ENCODE measurements around the gene WNT10A. TPM values are rescaled to one million over a fixed set of nuclear protein-coding genes. Genes with fewer than 3 reads are reported as not detected.

The WNT10A gene
- total RNA-seq, 1 experiment from 2014 or later: 1.5 TPM

DNA sequence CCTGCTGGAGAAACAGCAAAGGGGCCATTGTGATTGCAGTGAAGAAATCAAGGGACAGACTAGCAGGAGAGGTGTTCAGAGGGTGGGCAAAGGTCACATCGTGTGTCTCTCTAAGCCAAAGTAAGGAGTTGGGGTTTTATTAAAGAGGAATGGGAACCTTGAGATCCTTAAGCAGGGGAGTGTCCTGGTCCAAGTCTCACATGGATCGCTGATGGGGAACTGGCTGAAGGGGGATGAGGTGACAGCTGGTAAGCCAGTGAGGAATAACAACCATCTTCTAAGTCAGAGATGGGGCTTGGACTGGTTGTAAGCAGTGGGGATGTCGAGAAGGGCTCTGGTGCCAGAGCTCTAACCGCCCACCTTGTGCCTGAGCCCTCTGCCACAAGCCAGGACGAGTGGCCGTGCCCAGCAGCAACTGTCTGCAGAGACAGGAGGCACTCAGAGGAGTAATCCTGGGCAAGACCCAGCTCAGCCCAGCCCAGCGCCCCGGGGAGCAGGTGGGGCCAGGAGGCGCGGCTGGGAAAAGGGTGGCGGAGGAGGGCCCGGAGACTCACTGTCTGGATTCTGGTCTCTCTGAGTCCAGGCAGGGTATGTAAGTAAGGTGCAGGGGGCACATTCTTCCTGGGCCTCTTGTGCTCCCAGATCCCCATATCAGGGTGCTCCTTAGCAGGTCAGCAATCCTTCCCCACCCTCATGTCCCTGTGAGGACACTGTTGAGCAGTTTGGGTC, 13.7 kb downstream of the WNT10A start:
- TF ChIP-seq POLR2AphosphoS5 (IDR thresholded peaks at IDR 0.05; ENCODE audit: low read depth, low read length): peak; percentile 80
- no peak for TF ChIP-seq ELF1 (IDR thresholded peaks at IDR 0.05; ENCODE audit: borderline replicate concordance, low read depth)
- TF ChIP-seq ZFX (IDR thresholded peaks at IDR 0.05): no peak
- BruUV-seq (replicated peaks): no TSS peak
- RAD21 ChIA-PET (ENCODE audit: low non-redundant PET in 1 of 2, low total read pairs in 2 of 2, uncharacterized antibody in 2 of 2, unreplicated experiment in 2 of 2): interaction anchor here in 1 of 2 experiments (1.0 kb wide), 1 partner anchor 41 kb away, joined by 3 read pairs; no protein-coding TSS in a partner anchor
- H3K27me3 ChIP-seq (ENCODE audit: insufficient read depth, low read length): no peaks in the 10 kb centered on the region
- H3K27ac ChIP-seq (ENCODE audit: low read depth, low read length): peak overlapping the region; percentile 92
- ATAC-seq: peak; percentile 39
- peak overlapping the region; percentile 69 to 76 for H3K4me3 ChIP-seq (replicated peaks in 1 of 2; ENCODE audit: low read depth in 1 of 2, low read length in 2 of 2)
- intact Hi-C loops (cut with micrococcal nuclease): no loop called here
- H3K9me3 ChIP-seq (ENCODE audit: control insufficient read depth in 1 of 2, insufficient read depth in 1 of 2, low read depth in 1 of 2, low read length in 2 of 2): no peaks in the 10 kb centered on the region
- peak overlapping the region; percentile 82 for H3K9ac ChIP-seq (ENCODE audit: low read length)
- no peaks in the 10 kb centered on the region; the same call in 1 of the 2 replicates for H3K79me2 ChIP-seq (ENCODE audit: insufficient read depth, low read length)
- no peaks in the 10 kb centered on the region for H3K9me2 ChIP-seq (ENCODE audit: insufficient read depth)
- no peak overlapping the region for H2AFZ ChIP-seq (ENCODE audit: low read depth, low read length, poor library complexity, severe bottlenecking)
- no peaks in the 10 kb centered on the region for H3K36me3 ChIP-seq (ENCODE audit: control insufficient read depth in 1 of 2, insufficient read depth in 2 of 2, low read length in 2 of 2)
- no peaks in the 10 kb centered on the region for H4K20me1 ChIP-seq (ENCODE audit: insufficient read depth)
- H3K4me2 ChIP-seq (ENCODE audit: low read length): peak overlapping the region; percentile 92
- DNase-seq (ENCODE audit: low read depth, low spot score): no peak
- POLR2A ChIA-PET: interaction anchor here (0.8 to 1.2 kb wide), 2 partner anchors 12 to 18 kb away, joined by 3 read pairs; no protein-coding TSS in a partner anchor
- CTCF ChIA-PET: interaction anchor here (2.7 to 10.3 kb wide), 2 partner anchors 15 to 108 kb away, joined by 6 to 278 read pairs; partner anchors contain the start of gene WNT10A
- H3K4me1 ChIP-seq (ENCODE audit: control insufficient read depth in 1 of 2, insufficient read depth in 2 of 2, low read length in 2 of 2): peaks cover 58 to 76% of the 10 kb centered on the region in 2 experiments

DNA sequence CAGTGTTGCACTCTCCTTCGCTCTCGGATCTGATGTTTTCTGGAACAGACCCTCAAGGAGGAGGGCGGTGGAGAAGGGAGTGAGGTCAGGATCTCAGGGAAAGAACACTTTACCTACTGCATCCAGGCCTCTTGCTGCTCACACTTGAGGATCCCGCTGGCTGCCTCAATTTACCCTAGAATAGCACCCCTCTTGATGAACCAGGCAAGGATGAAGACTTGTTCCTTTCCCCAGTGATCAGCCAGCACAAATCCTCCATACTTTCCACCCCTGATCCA, 14.2 kb downstream of the WNT10A start:
- H3K36me3 ChIP-seq (ENCODE audit: control insufficient read depth in 1 of 2, insufficient read depth in 2 of 2, low read length in 2 of 2): no peaks in the 10 kb centered on the region
- POLR2A ChIA-PET: no interaction called here
- intact Hi-C loops (cut with micrococcal nuclease): no loop called here
- H3K9ac ChIP-seq (ENCODE audit: low read length): peak overlapping the region; percentile 82
- H3K9me2 ChIP-seq (ENCODE audit: insufficient read depth): no peaks in the 10 kb centered on the region
- no peaks in the 10 kb centered on the region; the same call in 1 of the 2 replicates for H3K79me2 ChIP-seq (ENCODE audit: insufficient read depth, low read length)
- ATAC-seq (no peak), DNase-seq (ENCODE audit: low read depth, low spot score) (no peak)
- TF ChIP-seq SIN3A (IDR thresholded peaks at IDR 0.05; ENCODE audit: low read depth) (no peak), POLR2A (IDR thresholded peaks at IDR 0.05; ENCODE audit: borderline replicate concordance, extremely low read depth, insufficient read depth, insufficient read length) (no peak), SRF (IDR thresholded peaks at IDR 0.05; ENCODE audit: low read depth) (no peak), EZH2phosphoT487 (IDR thresholded peaks at IDR 0.05; ENCODE audit: borderline replicate concordance) (no peak), JUND (IDR thresholded peaks at IDR 0.05) (no peak), CEBPB (IDR thresholded peaks at IDR 0.05; ENCODE audit: low read depth) (no peak), POLR2AphosphoS5 (IDR thresholded peaks at IDR 0.05; ENCODE audit: low read depth, low read length) (no peak), FOSL1 (IDR thresholded peaks at IDR 0.05; ENCODE audit: low read depth) (no peak)
- TF ChIP-seq, protein P1, sequence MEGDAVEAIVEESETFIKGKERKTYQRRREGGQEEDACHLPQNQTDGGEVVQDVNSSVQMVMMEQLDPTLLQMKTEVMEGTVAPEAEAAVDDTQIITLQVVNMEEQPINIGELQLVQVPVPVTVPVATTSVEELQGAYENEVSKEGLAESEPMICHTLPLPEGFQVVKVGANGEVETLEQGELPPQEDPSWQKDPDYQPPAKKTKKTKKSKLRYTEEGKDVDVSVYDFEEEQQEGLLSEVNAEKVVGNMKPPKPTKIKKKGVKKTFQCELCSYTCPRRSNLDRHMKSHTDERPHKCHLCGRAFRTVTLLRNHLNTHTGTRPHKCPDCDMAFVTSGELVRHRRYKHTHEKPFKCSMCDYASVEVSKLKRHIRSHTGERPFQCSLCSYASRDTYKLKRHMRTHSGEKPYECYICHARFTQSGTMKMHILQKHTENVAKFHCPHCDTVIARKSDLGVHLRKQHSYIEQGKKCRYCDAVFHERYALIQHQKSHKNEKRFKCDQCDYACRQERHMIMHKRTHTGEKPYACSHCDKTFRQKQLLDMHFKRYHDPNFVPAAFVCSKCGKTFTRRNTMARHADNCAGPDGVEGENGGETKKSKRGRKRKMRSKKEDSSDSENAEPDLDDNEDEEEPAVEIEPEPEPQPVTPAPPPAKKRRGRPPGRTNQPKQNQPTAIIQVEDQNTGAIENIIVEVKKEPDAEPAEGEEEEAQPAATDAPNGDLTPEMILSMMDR (IDR thresholded peaks at IDR 0.05 in 2 of 3, conservative IDR thresholded peaks at IDR 0.05 in 1 of 3; ENCODE audit: borderline replicate concordance in 1 of 3, insufficient read depth in 1 of 3, low read depth in 2 of 3, low read length in 2 of 3): no peak
- TF ChIP-seq, protein P2, sequence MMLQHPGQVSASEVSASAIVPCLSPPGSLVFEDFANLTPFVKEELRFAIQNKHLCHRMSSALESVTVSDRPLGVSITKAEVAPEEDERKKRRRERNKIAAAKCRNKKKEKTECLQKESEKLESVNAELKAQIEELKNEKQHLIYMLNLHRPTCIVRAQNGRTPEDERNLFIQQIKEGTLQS (IDR thresholded peaks at IDR 0.05): no peak
- TF ChIP-seq, protein P3, sequence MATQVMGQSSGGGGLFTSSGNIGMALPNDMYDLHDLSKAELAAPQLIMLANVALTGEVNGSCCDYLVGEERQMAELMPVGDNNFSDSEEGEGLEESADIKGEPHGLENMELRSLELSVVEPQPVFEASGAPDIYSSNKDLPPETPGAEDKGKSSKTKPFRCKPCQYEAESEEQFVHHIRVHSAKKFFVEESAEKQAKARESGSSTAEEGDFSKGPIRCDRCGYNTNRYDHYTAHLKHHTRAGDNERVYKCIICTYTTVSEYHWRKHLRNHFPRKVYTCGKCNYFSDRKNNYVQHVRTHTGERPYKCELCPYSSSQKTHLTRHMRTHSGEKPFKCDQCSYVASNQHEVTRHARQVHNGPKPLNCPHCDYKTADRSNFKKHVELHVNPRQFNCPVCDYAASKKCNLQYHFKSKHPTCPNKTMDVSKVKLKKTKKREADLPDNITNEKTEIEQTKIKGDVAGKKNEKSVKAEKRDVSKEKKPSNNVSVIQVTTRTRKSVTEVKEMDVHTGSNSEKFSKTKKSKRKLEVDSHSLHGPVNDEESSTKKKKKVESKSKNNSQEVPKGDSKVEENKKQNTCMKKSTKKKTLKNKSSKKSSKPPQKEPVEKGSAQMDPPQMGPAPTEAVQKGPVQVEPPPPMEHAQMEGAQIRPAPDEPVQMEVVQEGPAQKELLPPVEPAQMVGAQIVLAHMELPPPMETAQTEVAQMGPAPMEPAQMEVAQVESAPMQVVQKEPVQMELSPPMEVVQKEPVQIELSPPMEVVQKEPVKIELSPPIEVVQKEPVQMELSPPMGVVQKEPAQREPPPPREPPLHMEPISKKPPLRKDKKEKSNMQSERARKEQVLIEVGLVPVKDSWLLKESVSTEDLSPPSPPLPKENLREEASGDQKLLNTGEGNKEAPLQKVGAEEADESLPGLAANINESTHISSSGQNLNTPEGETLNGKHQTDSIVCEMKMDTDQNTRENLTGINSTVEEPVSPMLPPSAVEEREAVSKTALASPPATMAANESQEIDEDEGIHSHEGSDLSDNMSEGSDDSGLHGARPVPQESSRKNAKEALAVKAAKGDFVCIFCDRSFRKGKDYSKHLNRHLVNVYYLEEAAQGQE (IDR thresholded peaks at IDR 0.05; ENCODE audit: low read depth): no peak
- TF ChIP-seq, protein P4, sequence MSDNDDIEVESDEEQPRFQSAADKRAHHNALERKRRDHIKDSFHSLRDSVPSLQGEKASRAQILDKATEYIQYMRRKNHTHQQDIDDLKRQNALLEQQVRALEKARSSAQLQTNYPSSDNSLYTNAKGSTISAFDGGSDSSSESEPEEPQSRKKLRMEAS (IDR thresholded peaks at IDR 0.05): no peak
- RAD21 ChIA-PET (ENCODE audit: low non-redundant PET in 1 of 2, low total read pairs in 2 of 2, uncharacterized antibody in 2 of 2, unreplicated experiment in 2 of 2): interaction anchor here in 1 of 2 experiments (1.0 kb wide), 1 partner anchor 41 kb away, joined by 3 read pairs; no protein-coding TSS in a partner anchor
- H3K4me1 ChIP-seq (ENCODE audit: control insufficient read depth in 1 of 2, insufficient read depth in 2 of 2, low read length in 2 of 2): peaks cover 58 to 78% of the 10 kb centered on the region in 2 experiments
- no peaks in the 10 kb centered on the region for H3K27me3 ChIP-seq (ENCODE audit: insufficient read depth, low read length)
- H3K4me2 ChIP-seq (ENCODE audit: low read length): peak overlapping the region; percentile 92
- H3K4me3 ChIP-seq (replicated peaks in 1 of 2; ENCODE audit: low read depth in 1 of 2, low read length in 2 of 2): peak overlapping the region; percentile 69 to 76
- H2AFZ ChIP-seq (ENCODE audit: low read depth, low read length, poor library complexity, severe bottlenecking): no peak overlapping the region
- peak overlapping the region; percentile 92 for H3K27ac ChIP-seq (ENCODE audit: low read depth, low read length)
- BruUV-seq (replicated peaks): no TSS peak
- no peaks in the 10 kb centered on the region for H3K9me3 ChIP-seq (ENCODE audit: control insufficient read depth in 1 of 2, insufficient read depth in 1 of 2, low read depth in 1 of 2, low read length in 2 of 2)
- H4K20me1 ChIP-seq (ENCODE audit: insufficient read depth): no peaks in the 10 kb centered on the region
- CTCF ChIA-PET: interaction anchor here (0.8 to 10.3 kb wide), 3 partner anchors 16 to 135 kb away, joined by 3 to 278 read pairs (median 6); partner anchors contain the start of gene WNT10A
